Muscle of leg (tissue), 11 donors: ENCODE results near the gene BRSK2. TPM values are rescaled to one million over a fixed set of nuclear protein-coding genes. Genes with fewer than 3 reads are reported as not detected.
A peak's percentile ranks its signal among the peaks of the same experiment; 100 is the strongest.

Experiments
- DNase-seq: peaks from one replicate; pipeline ENCODE4 v3.0.0; 2013
- H3K27ac ChIP-seq: one replicate; pipeline ENCODE4 v1.5.1; 2013; ENCODE audit warnings: mild to moderate bottlenecking, low read length, control low read depth
- H3K27me3 ChIP-seq: one replicate; pipeline ENCODE4 v1.6.1; 2013; ENCODE audit warnings: low read length; ENCODE audit not compliant: control insufficient read depth, insufficient read depth
- H3K36me3 ChIP-seq: one replicate; pipeline ENCODE4 v1.6.1; 2013; ENCODE audit warnings: low read length; ENCODE audit not compliant: control insufficient read depth, insufficient read depth
- H3K4me1 ChIP-seq: one replicate; pipeline ENCODE4 v1.6.1; 2013; ENCODE audit warnings: low read length; ENCODE audit not compliant: control insufficient read depth, insufficient read depth
- H3K4me3 ChIP-seq: one replicate; pipeline ENCODE4 v1.5.1; 2013; ENCODE audit warnings: low read length, control low read depth
- H3K9me3 ChIP-seq: replicated peaks from 2 replicates; pipeline ENCODE4 v1.6.1; 2013; ENCODE audit warnings: low read depth, low read length; ENCODE audit not compliant: control insufficient read depth
- WGBS: methylation state at CpG from one replicate; pipeline ENCODE4 v1.1.5; 2013; ENCODE audit warnings: missing lambda C conversion rate; ENCODE audit not compliant: insufficient coverage; 5-methylcytosine and 5-hydroxymethylcytosine counted together
- polyA plus RNA-seq, 8 donors: library from polyadenylated mRNA; unstranded; fragments of 120-200 nt; gene quantifications; one replicate each; pipeline versions ENCODE4 v1.2.1 to v1.2.3, GENCODE V29; 2013; ENCODE audit warnings: inconsistent platforms in 1 of 8, low replicate concordance in 1 of 8; ENCODE audit not compliant: insufficient read length in 8 of 8, insufficient read depth in 1 of 8
- total RNA-seq: library from RNA; stranded (reverse); fragments of 120-200 nt; gene quantifications from one replicate; pipeline ENCODE4 v1.2.4, GENCODE V29; 2013

Gene BRSK2
- total and polyA plus RNA-seq, 9 donors = 0.44 to 2.3 (median 1.2) TPM

GRCh38 chr11:1496761-1497095 lies 107.0 kb downstream of the BRSK2 start:
- H3K4me3 ChIP-seq = no peak overlapping the region
- H3K27ac ChIP-seq = no peak overlapping the region
- no peaks in the 10 kb centered on the region for H3K9me3 ChIP-seq
- no peaks in the 10 kb centered on the region for H3K36me3 ChIP-seq
- no peaks in the 10 kb centered on the region for H3K27me3 ChIP-seq
- no peak for DNase-seq
- peaks cover 8% of the 10 kb centered on the region for H3K4me1 ChIP-seq
- no CpG with 5 or more reads among the region's 3 CpGs for WGBS

- Histone ChIP-seq H3K4me1 (peaks cover 7% of the 10 kb centered on the region), H3K27ac (no peak overlapping the region), H3K4me3 (no peak overlapping the region), H3K9me3 (no peaks in the 10 kb centered on the region), H3K36me3 (no peaks in the 10 kb centered on the region), H3K27me3 (no peaks in the 10 kb centered on the region)
- 80% methylated on average over 2 of the region's 5 CpGs for WGBS
- no peak for DNase-seq
These were observed 107.9 kb downstream of the BRSK2 start for GRCh38 chr11:1497600-1497999.

- Histone ChIP-seq H3K36me3 (no peaks in the 10 kb centered on the region), H3K27me3 (no peaks in the 10 kb centered on the region), H3K27ac (no peak overlapping the region), H3K4me3 (no peak overlapping the region), H3K4me1 (peaks cover 12% of the 10 kb centered on the region), H3K9me3 (no peaks in the 10 kb centered on the region)
- no peak for DNase-seq
- 87% methylated on average over 13 of the region's 13 CpGs for WGBS
These were observed 108.5 kb downstream of the BRSK2 start for GRCh38 chr11:1498262-1498661.

GRCh38 chr11:1499261-1499890 lies 109.6 kb downstream of the BRSK2 start:
- 98% methylated on average over 28 of the region's 28 CpGs for WGBS
- H3K27ac ChIP-seq = no peak overlapping the region
- H3K27me3 ChIP-seq = no peaks in the 10 kb centered on the region
- no peak overlapping the region for H3K4me3 ChIP-seq
- no peaks in the 10 kb centered on the region for H3K36me3 ChIP-seq
- H3K4me1 ChIP-seq = peaks cover 21% of the 10 kb centered on the region
- no peaks in the 10 kb centered on the region for H3K9me3 ChIP-seq
- no peak for DNase-seq

- no peaks in the 10 kb centered on the region for H3K36me3 ChIP-seq
- 79% methylated on average over 14 of the region's 14 CpGs for WGBS
- no peak for DNase-seq
- peaks cover 22% of the 10 kb centered on the region for H3K4me1 ChIP-seq
- H3K4me3 ChIP-seq = no peak overlapping the region
- H3K27ac ChIP-seq = no peak overlapping the region
- no peaks in the 10 kb centered on the region for H3K27me3 ChIP-seq
- H3K9me3 ChIP-seq = no peaks in the 10 kb centered on the region
These were observed 110.2 kb downstream of the BRSK2 start for GRCh38 chr11:1499899-1500298.

- Histone ChIP-seq H3K27me3 (no peaks in the 10 kb centered on the region), H3K27ac (no peak overlapping the region), H3K9me3 (no peaks in the 10 kb centered on the region), H3K36me3 (no peaks in the 10 kb centered on the region), H3K4me3 (no peak overlapping the region), H3K4me1 (peaks cover 22% of the 10 kb centered on the region)
- no peak for DNase-seq
- 85% methylated on average over 25 of the region's 28 CpGs for WGBS
These were observed 111.0 kb downstream of the BRSK2 start for GRCh38 chr11:1500466-1501420.

- H3K36me3 ChIP-seq = no peaks in the 10 kb centered on the region
- H3K27me3 ChIP-seq = no peaks in the 10 kb centered on the region
- 85% methylated on average over 22 of the region's 25 CpGs for WGBS
- H3K4me3 ChIP-seq = no peak overlapping the region
- H3K9me3 ChIP-seq = no peaks in the 10 kb centered on the region
- no peak for DNase-seq
- H3K27ac ChIP-seq = no peak overlapping the region
- H3K4me1 ChIP-seq = peaks cover 25% of the 10 kb centered on the region
These were observed 111.9 kb downstream of the BRSK2 start for GRCh38 chr11:1501421-1502167.

GRCh38 chr11:1502168-1502953 lies 112.6 kb downstream of the BRSK2 start:
- WGBS = 64% methylated on average over 21 of the region's 24 CpGs
- no peaks in the 10 kb centered on the region for H3K9me3 ChIP-seq
- no peaks in the 10 kb centered on the region for H3K36me3 ChIP-seq
- DNase-seq = no peak
- H3K4me3 ChIP-seq = no peak overlapping the region
- no peaks in the 10 kb centered on the region for H3K27me3 ChIP-seq
- H3K27ac ChIP-seq = no peak overlapping the region
- H3K4me1 ChIP-seq = peaks cover 31% of the 10 kb centered on the region

- no peaks in the 10 kb centered on the region for H3K9me3 ChIP-seq
- no peak overlapping the region for H3K4me3 ChIP-seq
- H3K27ac ChIP-seq = no peak overlapping the region
- 62% methylated on average over 19 of the region's 20 CpGs for WGBS
- H3K36me3 ChIP-seq = no peaks in the 10 kb centered on the region
- peaks cover 34% of the 10 kb centered on the region for H3K4me1 ChIP-seq
- DNase-seq = peak; percentile 48
- H3K27me3 ChIP-seq = no peaks in the 10 kb centered on the region
These were observed 113.4 kb downstream of the BRSK2 start for GRCh38 chr11:1502954-1503707.
